GM04503 (cell line): ENCODE data around the gene SLAIN2.
"Not testable (repeated sequence)": the region's sequence is repeated elsewhere in the genome, so short reads cannot be mapped to it uniquely, and the experiment has no call there.

ENCODE experiments used
- DNase-seq: peaks from one replicate; pipeline ENCODE4 v3.0.0-alpha.2; 2012; ENCODE audit warnings: low read depth

Gene SLAIN2

DNA sequence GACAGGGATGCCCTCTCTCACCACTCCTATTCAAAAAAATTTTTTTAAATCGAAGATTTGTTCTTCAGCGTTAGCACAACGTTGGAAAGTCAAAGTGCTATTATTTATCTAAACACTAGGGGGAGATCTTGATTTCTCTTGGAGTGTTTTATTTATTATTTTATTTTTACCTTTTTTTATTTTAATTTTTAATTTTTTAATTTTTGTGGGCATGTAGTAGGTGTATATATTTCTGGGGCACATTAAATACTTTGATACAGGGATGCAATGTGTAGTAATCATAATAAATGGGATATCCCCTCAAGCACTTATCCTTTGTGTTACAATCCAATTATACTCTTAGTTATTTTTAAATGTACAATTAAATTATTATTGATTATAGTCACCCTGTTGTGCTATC lies 104.4 kb downstream of the SLAIN2 start:
- DNase-seq = no peak

DNA sequence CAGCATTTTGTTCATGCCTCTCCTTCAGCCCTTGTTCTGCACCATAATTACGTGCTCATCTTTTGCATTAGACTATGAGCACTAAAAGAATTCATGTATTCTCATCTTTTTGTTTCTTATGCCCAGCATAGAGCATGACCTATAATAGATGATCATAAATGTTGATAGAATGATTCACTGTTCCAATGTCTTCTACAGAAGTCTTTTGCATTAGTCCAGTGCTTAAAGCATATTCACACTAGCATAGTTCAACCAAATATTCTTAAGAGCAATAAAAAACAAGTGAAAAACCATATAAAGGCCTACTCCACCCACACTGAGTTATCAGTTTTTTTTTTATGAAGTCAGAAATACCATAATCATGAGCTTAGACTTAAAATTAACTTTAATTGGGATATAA lies 105.3 kb downstream of the SLAIN2 start:
- DNase-seq = no peak

DNA sequence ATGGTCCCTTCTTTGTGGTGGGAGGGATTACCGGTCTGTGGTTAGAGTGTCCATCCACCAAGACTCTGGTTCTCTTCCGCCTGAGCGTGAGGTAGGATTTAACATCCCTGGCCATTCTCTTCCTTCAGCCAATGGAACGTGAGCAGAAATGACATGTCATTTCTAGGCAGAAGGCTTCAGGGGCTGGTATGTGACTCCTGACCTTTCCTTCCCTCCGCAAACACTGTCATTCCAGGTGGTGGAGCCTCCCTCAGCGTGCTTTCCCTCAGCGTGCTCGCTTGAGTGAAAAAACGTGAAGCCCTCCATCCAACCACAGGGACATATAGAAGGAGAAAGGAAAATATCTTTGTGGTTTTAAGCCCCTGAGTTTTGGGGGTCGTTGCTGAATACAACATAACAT lies 107.8 kb downstream of the SLAIN2 start:
- no peak for DNase-seq

- no peak for DNase-seq
Observed at GRCh38 chr4:48450740-48451139, 109.4 kb downstream of the SLAIN2 start.

DNA sequence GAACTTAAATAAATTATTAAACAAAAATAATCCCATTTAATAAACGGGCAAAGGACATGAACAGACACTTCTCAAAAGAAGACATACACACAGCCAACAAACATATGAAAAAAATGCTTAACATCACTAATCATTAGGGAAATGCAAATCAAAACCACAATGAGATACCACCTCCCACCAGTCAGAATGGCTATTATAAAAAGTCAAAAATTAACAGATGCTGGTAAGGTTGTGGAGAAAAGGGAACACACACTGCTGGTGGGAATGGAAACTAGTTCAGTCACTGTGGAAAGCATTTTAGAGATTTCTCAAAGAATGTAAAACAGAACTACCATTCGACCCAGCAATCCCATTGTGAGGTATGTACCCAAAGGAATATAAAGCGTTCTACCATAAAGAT lies 110.3 kb downstream of the SLAIN2 start:
- not testable (repeated sequence) for DNase-seq

- no peak for DNase-seq
Observed at GRCh38 chr4:48454591-48454990, 113.3 kb downstream of the SLAIN2 start.

GRCh38 chr4:48461000-48461399 lies 119.7 kb downstream of the SLAIN2 start:
- no peak for DNase-seq

- no peak for DNase-seq
Observed at GRCh38 chr4:48462363-48462762, 121.0 kb downstream of the SLAIN2 start.

DNA sequence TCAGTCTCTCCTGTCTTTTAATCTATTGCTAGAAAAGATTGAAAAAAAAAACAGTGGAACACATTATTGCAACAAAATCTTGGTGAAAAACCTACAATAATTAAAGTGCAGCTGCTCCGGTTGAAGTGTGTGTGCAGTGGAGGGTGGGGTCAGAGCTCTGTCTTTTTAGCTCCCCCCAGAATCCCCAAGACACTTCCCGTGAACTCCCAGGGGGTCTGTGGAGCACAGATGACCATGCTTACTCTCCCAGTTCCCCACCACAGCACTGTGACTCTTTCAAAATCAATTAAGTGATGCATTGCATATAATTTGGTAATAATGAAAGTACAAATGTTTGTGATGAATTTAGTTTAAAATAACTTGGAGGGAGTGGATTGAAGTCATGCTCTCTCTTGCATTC lies 126.1 kb downstream of the SLAIN2 start:
- no peak for DNase-seq

DNA sequence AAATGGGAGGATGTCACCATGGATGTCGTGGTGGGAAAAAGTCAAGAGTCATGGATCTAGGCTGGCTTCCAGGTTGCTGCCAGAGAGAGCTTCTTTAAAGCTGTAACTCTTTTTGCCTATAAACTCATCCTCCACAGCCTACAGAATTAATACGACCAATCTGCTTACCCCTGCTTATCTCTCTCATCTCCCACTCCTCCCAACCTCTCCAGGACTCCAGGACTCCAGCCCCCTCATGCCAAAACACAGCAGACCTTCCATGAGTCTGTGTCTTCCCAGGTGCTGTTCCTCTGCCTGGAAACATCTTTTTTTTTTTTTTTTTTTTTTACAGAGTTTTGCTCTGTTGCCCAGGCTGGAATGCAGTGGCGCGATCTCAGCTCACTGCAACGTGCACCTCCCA lies 126.6 kb downstream of the SLAIN2 start:
- DNase-seq = no peak

DNA sequence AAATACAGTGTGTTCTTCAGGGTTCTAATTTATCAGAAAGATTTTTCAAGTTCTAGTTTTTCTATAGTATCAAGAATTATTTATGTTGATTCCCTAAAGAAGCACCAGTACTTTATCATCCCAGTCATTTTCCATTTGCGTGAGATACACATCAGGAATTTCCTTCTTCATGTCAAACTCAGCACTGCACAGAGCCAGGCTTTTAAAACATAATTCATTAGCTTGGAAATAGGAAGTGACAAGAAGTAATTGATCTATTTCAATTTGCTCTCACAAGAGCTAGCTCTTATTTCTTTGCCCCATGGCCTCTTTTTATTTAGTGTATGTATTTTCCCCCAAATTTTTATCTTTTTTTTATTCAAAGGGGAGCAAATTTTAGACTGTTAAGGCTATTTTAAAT lies 128.8 kb downstream of the SLAIN2 start:
- no peak for DNase-seq

GRCh38 chr4:48470570-48470969 lies 129.2 kb downstream of the SLAIN2 start:
- DNase-seq = peak; percentile 3

GRCh38 chr4:48472794-48473193 lies 131.5 kb downstream of the SLAIN2 start:
- DNase-seq = no peak

DNA sequence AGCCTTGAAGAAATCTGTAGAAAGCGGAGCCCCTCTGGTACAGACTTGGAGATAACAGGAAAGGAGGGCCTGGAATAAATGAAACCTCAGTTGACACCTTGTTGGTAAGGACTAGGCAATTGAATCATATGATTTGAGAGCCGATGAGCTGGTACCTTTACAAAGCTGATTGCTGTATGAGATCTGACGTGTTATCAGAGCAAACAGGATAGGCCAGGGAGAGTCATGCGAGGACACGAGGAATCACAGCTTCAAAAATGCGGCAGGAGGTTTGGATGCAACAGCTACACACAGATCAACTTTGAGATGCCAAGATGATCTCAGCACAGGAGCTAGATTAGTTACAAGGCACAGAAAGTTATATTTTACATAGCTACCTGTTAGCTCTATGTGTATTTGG lies 134.4 kb downstream of the SLAIN2 start:
- no peak for DNase-seq
